Stimulated activated CD4-positive, alpha-beta T cell treated with anti-CD3 and anti-CD28 coated beads, Interleukin-12 subunit alpha, Interleukin-12 subunit beta, amount 100 ng/mL, for 48 hours (primary cell): ENCODE results near the gene ACOXL.

Experiments
- DNase-seq, 3 donors: peaks; one replicate each; pipeline ENCODE4 v3.0.0-alpha.2; 2020; ENCODE audit warnings: low read depth in 2 of 3, low spot score in 1 of 3

Gene ACOXL

GRCh38 chr2:110995911-110996310 is 263.5 kb downstream of the ACOXL start:
- DNase-seq, result no peak

GRCh38 chr2:110997331-110998045 is 265.1 kb downstream of the ACOXL start:
- DNase-seq, result no peak

- no peak for DNase-seq
These were observed 265.9 kb downstream of the ACOXL start for GRCh38 chr2:110998311-110998710.

GRCh38 chr2:110999626-111000025 is 267.3 kb downstream of the ACOXL start:
- DNase-seq, result no peak

- DNase-seq, result no peak
These were observed 272.9 kb downstream of the ACOXL start for GRCh38 chr2:111005307-111005706.

- no peak for DNase-seq
These were observed 273.4 kb downstream of the ACOXL start for GRCh38 chr2:111005821-111006220.

GRCh38 chr2:111007757-111008688 is 275.6 kb downstream of the ACOXL start:
- no peak for DNase-seq

GRCh38 chr2:111011218-111011617 is 278.8 kb downstream of the ACOXL start:
- DNase-seq, result no peak

- DNase-seq, result no peak
These were observed 283.1 kb downstream of the ACOXL start for GRCh38 chr2:111015283-111015995.

GRCh38 chr2:111017034-111017622 is 284.8 kb downstream of the ACOXL start:
- no peak for DNase-seq

- DNase-seq, result no peak
These were observed 285.5 kb downstream of the ACOXL start for GRCh38 chr2:111017909-111018308.

- DNase-seq, result no peak
These were observed 287.0 kb downstream of the ACOXL start for GRCh38 chr2:111019381-111019780.

GRCh38 chr2:111022633-111023032 is 290.3 kb downstream of the ACOXL start:
- no peak for DNase-seq

GRCh38 chr2:111024496-111024895 is 292.1 kb downstream of the ACOXL start:
- no peak for DNase-seq

- DNase-seq, result no peak
These were observed 292.9 kb downstream of the ACOXL start for GRCh38 chr2:111025288-111025687.

- no peak for DNase-seq
These were observed 296.3 kb downstream of the ACOXL start for GRCh38 chr2:111028720-111029119.

- DNase-seq, result no peak
These were observed 297.0 kb downstream of the ACOXL start for GRCh38 chr2:111029181-111029927.

GRCh38 chr2:111030260-111030891 is 298.0 kb downstream of the ACOXL start:
- no peak for DNase-seq

- no peak for DNase-seq
These were observed 298.6 kb downstream of the ACOXL start for GRCh38 chr2:111030945-111031344.
